Measurements from ENCODE around the gene LRRC8C.

Gene LRRC8C

DNA sequence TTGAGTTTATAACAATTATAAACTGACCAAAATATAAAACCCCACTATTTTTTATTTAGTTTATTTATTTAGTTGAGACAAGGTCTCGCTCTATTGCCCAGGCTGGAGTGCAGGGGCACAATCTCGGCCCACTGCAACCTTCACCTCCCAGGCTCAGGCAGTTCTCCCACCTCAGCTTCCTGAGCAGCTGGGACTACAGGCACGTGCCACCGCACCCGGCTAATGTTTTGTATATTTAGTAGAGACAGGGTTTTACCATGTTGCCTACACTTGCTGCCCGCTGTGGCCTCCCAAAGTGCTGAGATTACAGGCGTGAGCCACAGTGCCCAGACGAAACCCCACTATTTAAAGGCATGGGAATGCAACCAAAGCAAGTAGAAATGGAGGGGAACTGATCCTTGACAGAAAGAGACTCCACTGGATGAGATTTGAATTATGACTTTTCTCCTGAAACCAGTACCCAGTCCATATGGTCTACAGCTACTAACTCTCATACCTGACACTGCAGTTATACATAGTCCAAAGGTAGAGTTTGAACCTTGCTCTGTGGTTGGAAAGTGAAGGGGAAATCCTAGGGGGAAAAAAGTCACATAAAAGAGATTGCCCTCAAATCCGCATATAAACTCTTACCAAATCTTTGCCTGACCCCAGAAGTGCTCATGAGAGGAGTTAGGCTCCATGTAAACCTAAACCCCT is 11.3 kb downstream of the LRRC8C start:
- no peaks in the 10 kb centered on the region for H3K9me3 ChIP-seq (ENCODE audit: low read depth, low read length)
- DNase-seq (ENCODE audit: low read depth, low spot score): no peak
- H3K4me3 ChIP-seq: no peak overlapping the region
- H3K9ac ChIP-seq (ENCODE audit: insufficient read length): no peak overlapping the region
- TF ChIP-seq EZH2 (IDR thresholded peaks at IDR 0.05) (no peak), POLR2AphosphoS5 (IDR thresholded peaks at IDR 0.05; ENCODE audit: borderline replicate concordance, low read depth, low read length) (no peak), FOXP2 (optimal IDR thresholded peaks at IDR 0.05; ENCODE audit: control extremely low read depth, extremely low read length, insufficient read depth) (no peak)
- H3K36me3 ChIP-seq (ENCODE audit: insufficient read depth, low read length): no peaks in the 10 kb centered on the region
- no peak overlapping the region for H3K27ac ChIP-seq

DNA sequence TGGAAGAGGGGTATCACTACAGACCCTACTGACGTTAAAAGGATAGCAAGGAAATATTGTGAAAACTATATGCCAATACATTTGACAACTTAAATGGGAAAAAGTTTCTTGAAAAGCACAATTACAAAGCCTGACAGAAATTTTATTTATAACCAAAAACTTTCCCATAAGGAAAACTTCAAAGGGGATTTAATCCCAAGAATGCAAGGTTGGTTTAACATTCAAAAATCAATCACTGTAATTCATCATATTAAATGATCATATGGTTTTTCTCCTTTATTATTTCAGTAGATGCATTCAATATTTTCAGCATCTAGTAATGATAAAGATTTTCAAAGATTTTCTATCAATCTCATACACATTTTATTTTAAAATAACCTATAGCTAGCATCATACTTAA is 13.3 kb downstream of the LRRC8C start:
- Histone ChIP-seq H3K36me3 (ENCODE audit: insufficient read depth, low read length) (no peaks in the 10 kb centered on the region), H3K27ac (no peak overlapping the region), H3K4me3 (no peak overlapping the region), H3K9me3 (ENCODE audit: low read depth, low read length) (no peaks in the 10 kb centered on the region), H3K9ac (ENCODE audit: insufficient read length) (no peak overlapping the region)
- DNase-seq (ENCODE audit: low read depth, low spot score): no peak
- TF ChIP-seq POLR2AphosphoS5 (IDR thresholded peaks at IDR 0.05; ENCODE audit: borderline replicate concordance, low read depth, low read length) (no peak), EZH2 (IDR thresholded peaks at IDR 0.05) (no peak), FOXP2 (optimal IDR thresholded peaks at IDR 0.05; ENCODE audit: control extremely low read depth, extremely low read length, insufficient read depth) (no peak)

DNA sequence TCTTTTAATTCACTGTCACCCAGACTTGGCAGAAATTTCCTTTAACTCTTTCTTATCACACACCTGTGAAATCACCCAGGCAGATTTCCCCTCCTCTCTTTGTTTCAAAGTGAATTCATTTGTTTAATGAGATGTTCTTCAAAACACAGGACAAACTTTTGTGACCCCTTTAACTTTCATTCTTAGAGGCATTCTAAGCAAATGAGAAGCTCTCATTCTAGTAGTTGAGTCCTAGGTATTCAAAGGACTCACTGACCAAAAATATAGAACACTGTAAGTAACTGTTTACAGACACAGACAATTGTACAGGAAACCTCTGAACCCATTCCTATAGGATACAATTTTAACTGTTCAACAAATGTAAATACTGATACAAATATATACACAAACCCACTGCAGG is 16.9 kb downstream of the LRRC8C start:
- DNase-seq (ENCODE audit: low read depth, low spot score): no peak

GRCh38 chr1:89652373-89652772 is 19.5 kb downstream of the LRRC8C start:
- no peak overlapping the region for H3K4me3 ChIP-seq
- no peak for TF ChIP-seq FOXP2 (optimal IDR thresholded peaks at IDR 0.05; ENCODE audit: control extremely low read depth, extremely low read length, insufficient read depth)
- no peak for TF ChIP-seq POLR2AphosphoS5 (IDR thresholded peaks at IDR 0.05; ENCODE audit: borderline replicate concordance, low read depth, low read length)
- TF ChIP-seq EZH2 (IDR thresholded peaks at IDR 0.05): no peak
- H3K9ac ChIP-seq (ENCODE audit: insufficient read length): no peak overlapping the region
- no peaks in the 10 kb centered on the region for H3K36me3 ChIP-seq (ENCODE audit: insufficient read depth, low read length)
- DNase-seq (ENCODE audit: low read depth, low spot score): no peak
- H3K9me3 ChIP-seq (ENCODE audit: low read depth, low read length): no peaks in the 10 kb centered on the region
- H3K27ac ChIP-seq: no peak overlapping the region

More for the DNA sequence above, 16.9 kb downstream of the LRRC8C start:
- Histone ChIP-seq H3K9me3 (ENCODE audit: low read depth, low read length) (no peaks in the 10 kb centered on the region), H3K36me3 (ENCODE audit: insufficient read depth, low read length) (no peaks in the 10 kb centered on the region), H3K9ac (ENCODE audit: insufficient read length) (no peak overlapping the region), H3K4me3 (no peak overlapping the region), H3K27ac (no peak overlapping the region)
- no peak for TF ChIP-seq EZH2 (IDR thresholded peaks at IDR 0.05)
- no peak for TF ChIP-seq FOXP2 (optimal IDR thresholded peaks at IDR 0.05; ENCODE audit: control extremely low read depth, extremely low read length, insufficient read depth)
- no peak for TF ChIP-seq POLR2AphosphoS5 (IDR thresholded peaks at IDR 0.05; ENCODE audit: borderline replicate concordance, low read depth, low read length)

GRCh38 chr1:89657886-89658285 is 25.0 kb downstream of the LRRC8C start:
- Histone ChIP-seq H3K9ac (ENCODE audit: insufficient read length) (no peak overlapping the region), H3K36me3 (ENCODE audit: insufficient read depth, low read length) (no peaks in the 10 kb centered on the region), H3K4me3 (no peak overlapping the region), H3K27ac (no peak overlapping the region), H3K9me3 (ENCODE audit: low read depth, low read length) (no peaks in the 10 kb centered on the region)
- no peak for DNase-seq (ENCODE audit: low read depth, low spot score)
- TF ChIP-seq FOXP2 (optimal IDR thresholded peaks at IDR 0.05; ENCODE audit: control extremely low read depth, extremely low read length, insufficient read depth) (no peak), EZH2 (IDR thresholded peaks at IDR 0.05) (no peak), POLR2AphosphoS5 (IDR thresholded peaks at IDR 0.05; ENCODE audit: borderline replicate concordance, low read depth, low read length) (no peak)

GRCh38 chr1:89659322-89660081 is 26.6 kb downstream of the LRRC8C start:
- Histone ChIP-seq H3K36me3 (ENCODE audit: insufficient read depth, low read length) (no peaks in the 10 kb centered on the region), H3K9me3 (ENCODE audit: low read depth, low read length) (no peaks in the 10 kb centered on the region), H3K4me3 (no peak overlapping the region), H3K9ac (ENCODE audit: insufficient read length) (no peak overlapping the region), H3K27ac (no peak overlapping the region)
- TF ChIP-seq POLR2AphosphoS5 (IDR thresholded peaks at IDR 0.05; ENCODE audit: borderline replicate concordance, low read depth, low read length) (no peak), FOXP2 (optimal IDR thresholded peaks at IDR 0.05; ENCODE audit: control extremely low read depth, extremely low read length, insufficient read depth) (no peak), EZH2 (IDR thresholded peaks at IDR 0.05) (no peak)
- no peak for DNase-seq (ENCODE audit: low read depth, low spot score)

GRCh38 chr1:89660224-89661061 is 27.5 kb downstream of the LRRC8C start:
- Histone ChIP-seq H3K9me3 (ENCODE audit: low read depth, low read length) (no peaks in the 10 kb centered on the region), H3K4me3 (no peak overlapping the region), H3K9ac (ENCODE audit: insufficient read length) (no peak overlapping the region), H3K27ac (no peak overlapping the region), H3K36me3 (ENCODE audit: insufficient read depth, low read length) (no peaks in the 10 kb centered on the region)
- DNase-seq (ENCODE audit: low read depth, low spot score): no peak
- TF ChIP-seq FOXP2 (optimal IDR thresholded peaks at IDR 0.05; ENCODE audit: control extremely low read depth, extremely low read length, insufficient read depth) (no peak), EZH2 (IDR thresholded peaks at IDR 0.05) (no peak), POLR2AphosphoS5 (IDR thresholded peaks at IDR 0.05; ENCODE audit: borderline replicate concordance, low read depth, low read length) (no peak)

- H3K9me3 ChIP-seq (ENCODE audit: low read depth, low read length): no peaks in the 10 kb centered on the region
- no peak overlapping the region for H3K9ac ChIP-seq (ENCODE audit: insufficient read length)
- no peak for DNase-seq (ENCODE audit: low read depth, low spot score)
- no peak overlapping the region for H3K27ac ChIP-seq
- no peaks in the 10 kb centered on the region for H3K36me3 ChIP-seq (ENCODE audit: insufficient read depth, low read length)
- no peak overlapping the region for H3K4me3 ChIP-seq
- TF ChIP-seq POLR2AphosphoS5 (IDR thresholded peaks at IDR 0.05; ENCODE audit: borderline replicate concordance, low read depth, low read length) (no peak), FOXP2 (optimal IDR thresholded peaks at IDR 0.05; ENCODE audit: control extremely low read depth, extremely low read length, insufficient read depth) (no peak), EZH2 (IDR thresholded peaks at IDR 0.05) (no peak)
Measured at GRCh38 chr1:89665941-89666340, 33.0 kb downstream of the LRRC8C start.
